PC-3 (cell line): ENCODE measurements around the gene UGGT2. TPM values are rescaled to one million over a fixed set of nuclear protein-coding genes. Genes with fewer than 3 reads are reported as not detected.

Source experiments
- ATAC-seq: fragments of 200-7000 bp; cut with Tn5 transposase; 2 replicates; pipeline ENCODE4 v1.9.1; 2020; ENCODE audit warnings: mild to moderate bottlenecking, moderate library complexity
- BruUV-seq: library from RNA; stranded (reverse); fragments of 400-500 nt; replicated peaks from 2 replicates; lab custom pipeline; 2021; lab: Mats Ljungman, UMichigan
- CTCF ChIA-PET: fragments of 300-600 bp; sonication (Branson Sonifier 250); formaldehyde crosslinking; loops from one replicate; lab custom pipeline; 2022; ENCODE audit warnings: antibody characterized with exemption; lab: Charles Lee
- POLR2A ChIA-PET: fragments of 300-600 bp; sonication (Branson Sonifier 250); formaldehyde crosslinking; loops from one replicate; lab custom pipeline; 2022; ENCODE audit warnings: antibody characterized with exemption; ENCODE audit not compliant: unreplicated experiment; lab: Charles Lee
- DNase-seq: peaks from one replicate; pipeline ENCODE4 v3.0.0-alpha.2; 2015
- H2AFZ ChIP-seq: fragments of 300-600 bp; sonication (generic); 2 replicates; pipeline ENCODE4 v1.6.0; 2016; ENCODE audit warnings: antibody characterized with exemption, low read length
- H3F3A ChIP-seq: fragments of 300-600 bp; sonication (generic); one replicate; pipeline ENCODE4 v1.6.0; 2017; ENCODE audit warnings: antibody characterized with exemption, low read length, control low read depth, mild to moderate bottlenecking; ENCODE audit not compliant: unreplicated experiment
- H3K27ac ChIP-seq: fragments of 300-600 bp; sonication (generic); 2 replicates; pipeline ENCODE4 v1.5.1; 2016; ENCODE audit warnings: mild to moderate bottlenecking, low read length
- H3K27me3 ChIP-seq: fragments of 300-600 bp; sonication (generic); 2 replicates; pipeline ENCODE4 v1.6.1; 2016; ENCODE audit warnings: low read length, mixed read lengths
- H3K36me3 ChIP-seq: fragments of 300-600 bp; sonication (generic); 2 replicates; pipeline ENCODE4 v1.6.1; 2016; ENCODE audit warnings: low read depth, mixed run types, low read length, mixed read lengths
- H3K4me1 ChIP-seq: fragments of 300-600 bp; sonication (generic); 2 replicates; pipeline ENCODE4 v1.5.1; 2016; ENCODE audit warnings: low read length; ENCODE audit not compliant: insufficient read depth
- H3K4me2 ChIP-seq: fragments of 300-600 bp; sonication (generic); 2 replicates; pipeline ENCODE4 v1.6.0; 2016; ENCODE audit warnings: low read length
- H3K4me3 ChIP-seq: fragments of 300-600 bp; sonication (generic); 2 replicates; pipeline ENCODE4 v1.5.1; 2016; ENCODE audit warnings: mild to moderate bottlenecking, low read length, mixed read lengths
- H3K79me2 ChIP-seq: fragments of 300-600 bp; sonication (generic); 2 replicates; pipeline ENCODE4 v1.6.1; 2017; ENCODE audit warnings: low read length, mixed read lengths
- H3K9ac ChIP-seq: fragments of 300-600 bp; sonication (generic); 2 replicates; pipeline ENCODE4 v1.6.0; 2016; ENCODE audit warnings: mild to moderate bottlenecking, low read length
- H3K9me2 ChIP-seq: fragments of 300-600 bp; sonication (generic); replicated peaks from 2 replicates; pipeline ENCODE4 v1.6.1; 2016; ENCODE audit warnings: mixed run types, low read length, mixed read lengths
- H3K9me3 ChIP-seq: fragments of 300-600 bp; sonication (generic); 2 replicates; pipeline ENCODE4 v1.6.1; 2016; ENCODE audit warnings: low read length, mixed read lengths
- H4K20me1 ChIP-seq: fragments of 300-600 bp; sonication (generic); 2 replicates; pipeline ENCODE4 v1.6.1; 2016; ENCODE audit warnings: low read length, mixed read lengths
- EZH2 ChIP-seq: fragments of 300-600 bp; sonication (generic); IDR thresholded peaks from one replicate; pipeline ENCODE4 v1.6.1; 2017; ENCODE audit warnings: antibody characterized with exemption, mild to moderate bottlenecking, low read length; ENCODE audit not compliant: unreplicated experiment
- EZH2phosphoT487 ChIP-seq: fragments of 300-600 bp; sonication (generic); IDR thresholded peaks from 2 replicates; pipeline ENCODE4 v1.6.1; 2018; ENCODE audit warnings: mild to moderate bottlenecking, antibody characterized with exemption, low read length, borderline replicate concordance
- intact Hi-C: fragments of 100-400 bp; cut with micrococcal nuclease; formaldehyde crosslinking; loops from 2 replicates; pipeline ENCODE4 v1.9.0; 2023
- total RNA-seq: library from RNA; depleted of rRNA; stranded (reverse); fragments of >200 nt; gene quantifications from 2 replicates; pipeline ENCODE4 v1.2.3, GENCODE V29; 2014
- TF ChIP-seq, protein P1 (sequence below): fragments of 300-600 bp; sonication (generic); conservative IDR thresholded peaks from 2 replicates; pipeline ENCODE4 v1.5.1; 2017; ENCODE audit warnings: antibody characterized with exemption, low read depth, mild to moderate bottlenecking, low read length

The UGGT2 gene
- total RNA-seq, 1 experiment from 2014 or later, result 24.3 TPM

DNA sequence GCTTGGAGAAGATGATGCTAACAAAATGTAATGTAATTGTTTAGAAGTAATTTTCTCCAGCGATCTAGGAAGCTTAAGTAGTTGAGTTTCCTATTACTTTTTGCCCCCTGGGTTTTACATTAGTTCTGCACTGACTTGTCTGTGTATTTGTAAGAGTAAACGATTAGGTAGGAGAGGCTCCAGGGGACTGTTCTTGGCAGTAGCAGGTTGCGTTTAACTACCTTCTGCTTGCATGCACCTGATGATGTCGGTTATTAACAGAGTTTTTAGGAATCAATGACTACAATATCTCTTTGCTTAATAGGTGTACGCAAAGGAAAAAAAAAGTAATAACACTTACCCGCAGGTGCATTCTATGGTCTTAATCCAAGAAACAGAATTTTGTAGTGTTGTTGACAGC, 18.3 kb upstream of the UGGT2 start:
- intact Hi-C loops, result no loop called here
- Histone ChIP-seq H3K9ac (no peak overlapping the region), H3K9me3 (no peaks in the 10 kb centered on the region), H4K20me1 (no peaks in the 10 kb centered on the region), H3F3A (no peaks in the 10 kb centered on the region), H2AFZ (no peak overlapping the region), H3K79me2 (no peaks in the 10 kb centered on the region), H3K4me3 (no peak overlapping the region), H3K4me1 (no peaks in the 10 kb centered on the region), H3K9me2 (no peaks in the 10 kb centered on the region), H3K4me2 (no peak overlapping the region), H3K36me3 (no peaks in the 10 kb centered on the region), H3K27ac (no peak overlapping the region), H3K27me3 (no peaks in the 10 kb centered on the region)
- POLR2A ChIA-PET, result no interaction called here
- no peak for ATAC-seq
- DNase-seq, result no peak
- BruUV-seq, result no TSS peak
- no peak for TF ChIP-seq EZH2
- TF ChIP-seq EZH2phosphoT487, result no peak
- TF ChIP-seq, protein P1, sequence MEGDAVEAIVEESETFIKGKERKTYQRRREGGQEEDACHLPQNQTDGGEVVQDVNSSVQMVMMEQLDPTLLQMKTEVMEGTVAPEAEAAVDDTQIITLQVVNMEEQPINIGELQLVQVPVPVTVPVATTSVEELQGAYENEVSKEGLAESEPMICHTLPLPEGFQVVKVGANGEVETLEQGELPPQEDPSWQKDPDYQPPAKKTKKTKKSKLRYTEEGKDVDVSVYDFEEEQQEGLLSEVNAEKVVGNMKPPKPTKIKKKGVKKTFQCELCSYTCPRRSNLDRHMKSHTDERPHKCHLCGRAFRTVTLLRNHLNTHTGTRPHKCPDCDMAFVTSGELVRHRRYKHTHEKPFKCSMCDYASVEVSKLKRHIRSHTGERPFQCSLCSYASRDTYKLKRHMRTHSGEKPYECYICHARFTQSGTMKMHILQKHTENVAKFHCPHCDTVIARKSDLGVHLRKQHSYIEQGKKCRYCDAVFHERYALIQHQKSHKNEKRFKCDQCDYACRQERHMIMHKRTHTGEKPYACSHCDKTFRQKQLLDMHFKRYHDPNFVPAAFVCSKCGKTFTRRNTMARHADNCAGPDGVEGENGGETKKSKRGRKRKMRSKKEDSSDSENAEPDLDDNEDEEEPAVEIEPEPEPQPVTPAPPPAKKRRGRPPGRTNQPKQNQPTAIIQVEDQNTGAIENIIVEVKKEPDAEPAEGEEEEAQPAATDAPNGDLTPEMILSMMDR, result no peak
- CTCF ChIA-PET, result no interaction called here

DNA sequence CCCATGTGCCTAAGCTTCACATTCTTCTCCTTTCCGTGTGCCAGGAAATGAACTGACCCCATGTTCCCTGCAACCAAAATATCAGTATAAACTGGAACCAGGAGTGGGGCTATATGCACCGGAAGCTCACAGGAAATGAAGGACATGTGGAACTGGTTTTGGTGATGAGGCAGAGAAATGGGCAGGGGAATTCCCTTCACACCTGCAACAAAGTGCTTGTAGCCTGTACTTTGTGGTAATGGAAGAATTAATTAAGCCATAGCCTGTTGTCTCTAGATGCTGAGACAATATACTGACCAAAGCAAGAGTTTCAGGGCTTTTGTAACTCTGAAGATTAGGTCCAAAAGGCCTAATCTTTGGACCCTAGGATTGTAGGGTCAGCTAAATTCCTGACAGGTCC, 15.5 kb upstream of the UGGT2 start:
- POLR2A ChIA-PET, result no interaction called here
- no peak overlapping the region for H3K4me2 ChIP-seq
- H3K9me2 ChIP-seq, result no peaks in the 10 kb centered on the region
- H4K20me1 ChIP-seq, result no peaks in the 10 kb centered on the region
- no peak overlapping the region for H3K4me3 ChIP-seq
- no peaks in the 10 kb centered on the region for H3K9me3 ChIP-seq
- CTCF ChIA-PET, result no interaction called here
- no peak overlapping the region for H2AFZ ChIP-seq
- H3K4me1 ChIP-seq, result no peaks in the 10 kb centered on the region
- no peak overlapping the region for H3K27ac ChIP-seq
- no peaks in the 10 kb centered on the region for H3F3A ChIP-seq
- no peak for DNase-seq
- H3K79me2 ChIP-seq, result no peaks in the 10 kb centered on the region
- ATAC-seq, result no peak
- intact Hi-C loops, result no loop called here
- TF ChIP-seq, protein P1, result no peak
- H3K36me3 ChIP-seq, result no peaks in the 10 kb centered on the region
- no peak overlapping the region for H3K9ac ChIP-seq
- no TSS peak for BruUV-seq
- no peaks in the 10 kb centered on the region for H3K27me3 ChIP-seq

DNA sequence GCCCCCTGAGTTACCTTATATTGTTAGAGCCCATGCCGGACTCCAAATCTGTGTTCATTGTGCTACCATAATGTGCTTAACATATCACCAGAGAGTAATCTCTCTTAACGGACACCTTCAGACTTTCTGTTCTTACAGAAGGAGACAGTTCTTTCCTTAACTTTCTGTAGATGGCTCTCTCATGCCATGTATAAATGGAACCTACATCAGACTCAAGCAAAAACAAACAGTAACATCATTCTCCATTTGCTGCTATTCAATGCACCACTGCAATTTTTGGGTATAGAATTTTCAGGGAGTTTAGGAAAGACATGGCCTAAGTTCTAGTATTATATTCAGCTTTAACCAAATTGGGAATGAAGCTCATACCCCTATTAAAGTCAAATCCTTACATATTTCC, 12.6 kb upstream of the UGGT2 start:
- Histone ChIP-seq H3K4me2 (no peak overlapping the region), H3K4me3 (no peak overlapping the region), H3K9ac (no peak overlapping the region), H4K20me1 (no peaks in the 10 kb centered on the region), H3K4me1 (no peaks in the 10 kb centered on the region), H2AFZ (no peak overlapping the region), H3K9me3 (no peaks in the 10 kb centered on the region), H3K27me3 (no peaks in the 10 kb centered on the region), H3K79me2 (no peaks in the 10 kb centered on the region), H3K9me2 (no peaks in the 10 kb centered on the region), H3K27ac (no peak overlapping the region), H3K36me3 (no peaks in the 10 kb centered on the region), H3F3A (no peaks in the 10 kb centered on the region)
- POLR2A ChIA-PET, result no interaction called here
- CTCF ChIA-PET, result no interaction called here
- no peak for TF ChIP-seq EZH2
- TF ChIP-seq, protein P1, result no peak
- DNase-seq, result no peak
- intact Hi-C loops, result no loop called here
- no peak for ATAC-seq
- BruUV-seq, result no TSS peak
